Spinal cord (tissue), 10 donors: Measurements from ENCODE around the gene BTBD9. TPM values are rescaled to one million over a fixed set of nuclear protein-coding genes. Genes with fewer than 3 reads are reported as not detected.
"Not testable (repeated sequence)": the region's sequence is repeated elsewhere in the genome, so short reads cannot be mapped to it uniquely, and the experiment has no call there.

Source experiments
- DNase-seq, 6 donors: peaks; one replicate each; pipeline versions ENCODE4 v3.0.0 to v3.0.0-alpha.2; 2013 to 2015; ENCODE audit warnings: low spot score in 6 of 6, low read depth in 4 of 6
- H3K27ac ChIP-seq: one replicate; pipeline ENCODE4 v1.5.1; 2013; ENCODE audit warnings: low read depth, low read length, control low read depth
- H3K27me3 ChIP-seq: one replicate; pipeline ENCODE4 v1.6.1; 2013; ENCODE audit warnings: low read length; ENCODE audit not compliant: control insufficient read depth, insufficient read depth
- H3K36me3 ChIP-seq: one replicate; pipeline ENCODE4 v1.6.1; 2013; ENCODE audit warnings: low read length; ENCODE audit not compliant: control insufficient read depth, insufficient read depth
- H3K4me1 ChIP-seq: one replicate; pipeline ENCODE4 v1.6.1; 2013; ENCODE audit warnings: low read length; ENCODE audit not compliant: control insufficient read depth, insufficient read depth
- H3K4me3 ChIP-seq: one replicate; pipeline ENCODE4 v1.5.1; 2013; ENCODE audit warnings: low read depth, low read length, control low read depth
- H3K9me3 ChIP-seq: one replicate; pipeline ENCODE4 v1.6.1; 2013; ENCODE audit warnings: low read length; ENCODE audit not compliant: control insufficient read depth, insufficient read depth
- WGBS: methylation state at CpG from one replicate; pipeline ENCODE4 v1.1.5; 2013; ENCODE audit warnings: missing lambda C conversion rate; ENCODE audit not compliant: insufficient coverage; 5-methylcytosine and 5-hydroxymethylcytosine counted together
- polyA plus RNA-seq, 2 donors: library from polyadenylated mRNA; unstranded; fragments of 120-200 nt; gene quantifications; one replicate each; pipeline ENCODE4 v1.2.1, GENCODE V29; 2013; ENCODE audit not compliant: insufficient read length in 2 of 2
- total RNA-seq, 2 donors: library from RNA; depleted of rRNA in 1 of 2; stranded (reverse); fragments of 120-200 nt in 1 of 2; fragments of >200 nt in 1 of 2; gene quantifications; one replicate each; pipeline versions ENCODE4 v1.2.3 to v1.2.4, GENCODE V29; 2013 to 2014
- donor health status: healthy.

Gene BTBD9
- total and polyA plus RNA-seq, 4 donors: 14.6 to 38.6 (median 16.9) TPM

DNA sequence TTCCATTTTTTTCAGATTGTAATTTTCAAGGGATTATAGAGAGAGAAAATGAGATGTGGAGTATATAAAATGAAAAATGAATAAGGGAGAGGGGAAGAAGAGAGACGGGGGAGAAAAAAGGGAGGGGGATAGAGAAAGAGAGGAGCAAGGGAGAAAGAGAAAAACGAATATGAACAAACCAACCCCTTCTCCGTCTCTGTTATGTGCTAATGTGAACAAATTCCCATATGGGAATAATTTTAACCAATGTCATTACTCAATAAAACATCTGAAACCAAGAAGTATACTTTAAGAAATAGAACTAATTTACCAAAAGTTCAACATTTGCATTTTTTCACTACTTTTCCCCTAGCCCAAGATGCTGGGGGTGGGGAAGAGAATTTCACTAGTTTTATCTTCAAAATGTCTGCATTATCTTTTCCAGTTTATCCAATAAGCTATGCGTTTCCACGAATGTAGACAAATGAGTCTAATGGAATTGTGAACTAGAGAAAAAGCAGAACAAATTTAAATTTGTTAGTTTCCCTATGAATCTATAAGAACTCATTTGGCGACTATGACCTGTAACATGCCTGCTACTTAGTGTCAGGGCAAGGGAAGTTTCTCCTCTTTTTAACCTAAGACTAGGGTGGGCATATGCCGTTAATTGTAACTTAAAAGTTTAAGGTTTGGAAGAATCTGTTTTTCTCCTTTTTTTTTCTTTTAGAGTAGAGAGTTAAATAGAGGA is 286.3 kb downstream of the BTBD9 start:
- Histone ChIP-seq H3K9me3 (no peaks in the 10 kb centered on the region), H3K4me3 (no peak overlapping the region), H3K36me3 (no peaks in the 10 kb centered on the region), H3K27me3 (no peaks in the 10 kb centered on the region), H3K27ac (no peak overlapping the region), H3K4me1 (peaks cover 9% of the 10 kb centered on the region)
- no peak for DNase-seq
- WGBS: no CpG with 5 or more reads among the region's 7 CpGs

DNA sequence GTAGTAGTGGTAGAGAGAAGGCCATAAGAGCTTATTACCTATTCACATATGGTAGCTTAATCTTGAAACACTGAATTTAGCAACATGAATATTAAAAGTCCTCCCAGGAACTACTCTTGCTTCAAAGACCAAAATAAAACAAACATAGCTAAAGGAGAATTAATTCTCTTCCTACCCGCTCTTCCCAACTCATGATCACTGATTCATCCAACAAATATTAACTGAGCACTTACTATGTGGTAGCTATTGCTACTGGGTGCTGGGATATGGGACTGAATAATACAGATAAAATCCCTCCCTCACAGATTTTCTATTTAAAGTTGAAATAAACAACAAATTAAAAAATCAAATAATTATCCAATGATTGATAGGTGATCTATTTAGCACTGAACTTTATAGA is 287.1 kb downstream of the BTBD9 start:
- no peaks in the 10 kb centered on the region for H3K36me3 ChIP-seq
- H3K27ac ChIP-seq: no peak overlapping the region
- peaks cover 12% of the 10 kb centered on the region for H3K4me1 ChIP-seq
- no peaks in the 10 kb centered on the region for H3K9me3 ChIP-seq
- H3K27me3 ChIP-seq: no peaks in the 10 kb centered on the region
- WGBS: no CpG with 5 or more reads among the region's 1 CpG
- no peak overlapping the region for H3K4me3 ChIP-seq
- no peak for DNase-seq

DNA sequence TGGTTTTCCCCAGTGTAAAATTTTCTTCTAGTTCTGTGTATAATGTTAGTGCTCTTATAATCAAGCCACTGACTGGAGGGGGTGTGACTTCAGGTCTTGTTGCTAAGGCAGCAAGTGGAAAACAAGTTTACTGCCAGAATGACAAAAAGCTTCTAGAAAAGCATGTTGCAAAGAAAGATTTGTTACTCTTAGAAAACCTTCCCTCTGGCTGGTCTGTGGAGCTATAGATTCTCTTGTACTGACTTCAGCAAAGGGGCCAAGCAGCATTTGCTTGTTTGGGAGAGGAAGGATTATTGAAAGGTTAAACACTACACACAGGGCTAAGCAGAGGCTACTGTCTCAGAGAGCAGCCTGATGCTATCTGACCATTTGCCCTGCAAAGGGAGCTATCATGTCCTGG is 288.8 kb downstream of the BTBD9 start:
- H3K36me3 ChIP-seq: no peaks in the 10 kb centered on the region
- H3K4me3 ChIP-seq: no peak overlapping the region
- H3K27me3 ChIP-seq: no peaks in the 10 kb centered on the region
- DNase-seq: peak in 4 of 6 donors; percentile 42 to 87 (median 73)
- peak overlapping the region; percentile 59 for H3K27ac ChIP-seq
- H3K9me3 ChIP-seq: no peaks in the 10 kb centered on the region
- peaks cover 13% of the 10 kb centered on the region for H3K4me1 ChIP-seq

DNA sequence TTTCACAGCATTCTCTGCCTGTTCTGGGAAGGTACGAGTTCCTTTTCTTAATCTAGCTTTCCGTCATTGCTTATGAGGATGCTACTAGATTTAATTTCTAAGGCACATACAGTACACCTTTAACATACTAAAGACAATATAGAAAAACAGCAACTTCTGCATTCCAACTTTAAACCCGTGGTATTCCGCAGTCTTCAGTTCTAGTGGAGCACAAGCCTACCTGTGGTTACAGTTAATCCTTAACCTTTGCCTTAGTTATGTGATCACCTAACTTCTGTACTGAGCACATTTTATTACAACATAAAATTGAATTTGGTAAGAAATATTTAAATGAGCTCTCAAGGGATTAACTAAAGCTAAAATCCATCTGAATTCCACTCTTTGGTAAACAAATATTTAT is 289.5 kb downstream of the BTBD9 start:
- DNase-seq: no peak
- no peaks in the 10 kb centered on the region for H3K27me3 ChIP-seq
- no peaks in the 10 kb centered on the region for H3K9me3 ChIP-seq
- no peaks in the 10 kb centered on the region for H3K36me3 ChIP-seq
- no peak overlapping the region for H3K4me3 ChIP-seq
- H3K4me1 ChIP-seq: peaks cover 13% of the 10 kb centered on the region
- peak overlapping the region; percentile 59 for H3K27ac ChIP-seq
- WGBS: no CpG with 5 or more reads among the region's 4 CpGs

DNA sequence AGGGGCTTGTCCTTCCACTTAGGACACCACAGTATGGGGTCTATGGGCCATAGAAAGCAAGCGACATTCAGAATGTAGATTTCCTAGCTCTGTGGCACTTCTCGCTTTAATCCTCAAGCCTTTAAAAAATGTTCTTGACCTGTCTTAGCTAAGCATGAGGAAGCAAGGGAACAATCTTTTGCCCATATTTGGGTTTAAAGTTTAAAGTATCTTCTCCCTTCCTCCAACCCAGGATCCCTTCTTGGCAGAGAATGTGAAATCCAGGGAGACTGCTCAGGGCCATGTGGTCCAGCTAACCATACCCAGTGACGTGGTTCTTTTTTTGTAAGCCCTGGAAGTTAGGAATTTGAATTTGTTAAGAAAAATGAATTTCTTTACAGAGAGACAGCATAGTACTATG is 289.9 kb downstream of the BTBD9 start:
- no peak overlapping the region for H3K4me3 ChIP-seq
- no CpG with 5 or more reads among the region's 3 CpGs for WGBS
- peaks cover 13% of the 10 kb centered on the region for H3K4me1 ChIP-seq
- DNase-seq: no peak
- H3K27ac ChIP-seq: no peak overlapping the region
- no peaks in the 10 kb centered on the region for H3K9me3 ChIP-seq
- H3K36me3 ChIP-seq: no peaks in the 10 kb centered on the region
- no peaks in the 10 kb centered on the region for H3K27me3 ChIP-seq

DNA sequence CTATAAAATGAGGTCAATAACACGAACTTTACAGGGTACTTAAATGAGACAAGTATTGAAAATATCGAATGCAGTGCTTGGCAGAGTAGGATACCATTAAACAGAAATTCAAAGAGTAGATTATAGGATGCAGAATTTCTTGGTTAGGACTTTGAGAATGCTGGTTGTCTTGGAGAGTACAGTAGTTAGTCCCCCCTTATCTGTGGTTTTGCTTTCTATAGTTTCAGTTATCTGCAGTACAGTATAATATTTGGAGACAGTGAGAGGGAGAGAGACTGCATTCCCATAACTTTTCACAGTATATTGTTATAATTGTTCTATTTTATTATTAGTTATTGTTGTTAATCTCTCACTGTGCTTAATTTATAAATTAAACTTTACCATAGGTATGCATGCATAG is 290.5 kb downstream of the BTBD9 start:
- H3K4me1 ChIP-seq: peaks cover 13% of the 10 kb centered on the region
- no peak overlapping the region for H3K4me3 ChIP-seq
- WGBS: 60% methylated on average over 1 of the region's 2 CpGs
- H3K36me3 ChIP-seq: no peaks in the 10 kb centered on the region
- no peak overlapping the region for H3K27ac ChIP-seq
- no peak for DNase-seq
- no peaks in the 10 kb centered on the region for H3K27me3 ChIP-seq
- no peaks in the 10 kb centered on the region for H3K9me3 ChIP-seq

DNA sequence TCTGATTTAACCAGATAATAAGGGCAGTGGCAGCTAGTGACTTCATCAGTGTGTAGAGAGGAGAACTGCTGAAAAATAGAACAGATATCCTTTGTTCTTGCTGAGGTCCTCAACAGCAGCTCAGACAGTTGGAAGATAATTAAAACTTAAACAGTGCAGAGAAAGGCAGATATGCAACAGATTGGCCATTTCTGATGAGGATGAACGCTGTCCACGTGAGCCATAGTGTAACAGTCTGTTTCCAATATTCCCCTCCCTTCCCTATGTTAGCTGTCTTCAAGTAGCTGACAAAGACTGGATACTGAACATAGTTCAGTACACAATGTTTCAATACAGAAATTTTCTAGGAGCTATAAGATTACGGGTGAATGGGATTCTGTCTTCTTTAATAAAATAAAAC is 291.4 kb downstream of the BTBD9 start:
- no CpG with 5 or more reads among the region's 3 CpGs for WGBS

DNA sequence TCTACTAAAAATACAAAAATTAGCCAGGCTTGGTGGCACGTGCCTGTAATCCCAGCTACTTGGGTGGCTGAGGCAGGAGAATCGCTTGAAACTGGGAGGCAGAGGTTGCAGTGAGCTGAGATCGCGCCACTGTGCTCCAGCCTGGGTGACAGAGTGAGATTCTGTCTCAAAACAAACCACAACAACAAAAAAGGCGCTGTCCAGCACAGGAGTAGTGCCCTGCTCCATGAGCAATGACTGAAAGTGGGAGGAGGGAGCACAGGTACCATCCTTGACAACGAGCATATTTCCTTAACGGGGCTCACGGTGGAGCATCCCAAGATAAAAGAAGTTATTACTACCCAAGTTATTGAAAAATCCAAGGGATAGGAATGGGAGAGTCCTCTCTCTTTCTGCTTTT is 291.9 kb downstream of the BTBD9 start:
- not testable (repeated sequence) for DNase-seq
- 67% methylated on average over 1 of the region's 8 CpGs for WGBS

More for the DNA sequence above, 291.4 kb downstream of the BTBD9 start:
- no peaks in the 10 kb centered on the region for H3K36me3 ChIP-seq
- H3K9me3 ChIP-seq: no peaks in the 10 kb centered on the region
- H3K4me1 ChIP-seq: peaks cover 13% of the 10 kb centered on the region
- H3K27me3 ChIP-seq: no peaks in the 10 kb centered on the region
- DNase-seq: peak in 3 of 6 donors; percentile 37 to 72 (median 57)
- H3K4me3 ChIP-seq: no peak overlapping the region
- H3K27ac ChIP-seq: peak overlapping the region; percentile 27

DNA sequence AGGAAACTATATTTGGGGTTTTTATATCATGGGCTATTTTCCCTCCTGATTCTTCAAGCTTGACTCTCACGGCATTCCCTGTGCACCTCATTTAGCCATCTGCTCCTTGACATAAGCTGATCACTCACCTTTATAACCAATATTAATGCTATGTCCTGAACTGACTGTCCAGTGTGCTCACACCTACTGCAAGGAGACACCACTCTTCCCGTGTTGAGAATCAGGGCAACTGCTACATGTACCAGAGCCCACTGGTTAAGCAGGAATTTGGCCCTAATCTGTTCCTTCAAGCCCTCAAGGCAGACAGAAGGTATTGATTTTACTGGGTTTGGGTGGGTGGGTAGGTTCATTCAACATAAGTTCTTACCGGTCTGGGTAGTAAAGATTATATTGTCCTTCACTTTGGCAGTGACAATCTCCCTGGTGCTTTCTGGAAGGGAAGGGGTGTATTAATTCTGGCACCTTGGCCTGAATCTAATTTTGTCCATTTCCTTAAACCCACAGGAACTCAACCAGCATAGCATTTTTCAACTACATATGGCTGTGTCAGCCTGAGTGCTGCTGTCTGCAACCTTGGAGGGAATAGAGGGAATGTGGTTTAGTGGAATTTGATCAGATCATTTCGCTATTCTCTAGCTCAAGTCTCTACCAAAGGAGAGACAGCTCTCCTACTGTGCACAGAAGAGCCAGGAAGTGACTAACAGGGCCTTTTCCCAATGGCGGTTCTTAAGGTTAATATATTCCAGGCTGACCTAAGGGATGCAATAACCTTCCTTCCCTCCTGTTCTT is 293.2 kb downstream of the BTBD9 start:
- 60% methylated on average over 2 of the region's 5 CpGs for WGBS

More for the DNA sequence above, 291.9 kb downstream of the BTBD9 start:
- not testable (repeated sequence) for H3K36me3 ChIP-seq, H3K27ac ChIP-seq, H3K9me3 ChIP-seq, H3K27me3 ChIP-seq, H3K4me3 ChIP-seq
- peaks cover 13% of the 10 kb centered on the region for H3K4me1 ChIP-seq

DNA sequence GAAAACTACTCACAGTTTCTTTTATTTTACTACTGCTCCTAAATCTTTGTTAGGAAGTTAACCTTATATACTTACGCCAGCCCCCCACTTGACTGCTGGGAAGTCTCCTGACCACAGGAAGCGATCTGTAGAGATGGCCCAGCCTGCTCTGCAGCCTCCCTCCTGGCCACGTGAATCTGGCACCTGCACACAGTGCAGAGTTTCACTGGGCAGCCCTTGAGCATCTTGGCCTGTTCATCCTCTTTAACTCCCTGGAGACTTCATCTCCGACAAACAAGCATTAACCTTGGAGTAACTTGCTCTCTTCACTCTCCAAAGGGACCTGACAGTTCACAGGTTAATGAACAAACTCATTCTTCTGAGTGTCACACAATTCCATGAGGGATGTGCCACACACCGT is 294.1 kb downstream of the BTBD9 start:
- Histone ChIP-seq H3K4me3 (no peak overlapping the region), H3K27ac (no peak overlapping the region), H3K27me3 (no peaks in the 10 kb centered on the region), H3K36me3 (no peaks in the 10 kb centered on the region), H3K9me3 (no peaks in the 10 kb centered on the region), H3K4me1 (peaks cover 7% of the 10 kb centered on the region)
- WGBS: 75% methylated on average over 4 of the region's 5 CpGs
- DNase-seq: no peak

More for the DNA sequence above, 293.2 kb downstream of the BTBD9 start:
- Histone ChIP-seq H3K4me3 (no peak overlapping the region), H3K36me3 (no peaks in the 10 kb centered on the region), H3K9me3 (no peaks in the 10 kb centered on the region), H3K27ac (no peak overlapping the region), H3K27me3 (no peaks in the 10 kb centered on the region), H3K4me1 (peaks cover 12% of the 10 kb centered on the region)
- DNase-seq: no peak
